Smooth muscle cell (in vitro differentiated cells): Measurements from ENCODE around the gene IFI6. TPM values are rescaled to one million over a fixed set of nuclear protein-coding genes. Genes with fewer than 3 reads are reported as not detected.

ENCODE experiments used
- DNase-seq: peaks from one replicate; lab custom pipeline; 2025; ENCODE audit not compliant: unreplicated experiment; lab: John Stamatoyannopoulos, UW
- H2AFZ ChIP-seq: fragments of 200-600 bp; sonication (generic); 2 replicates; pipeline ENCODE4 v1.6.0; 2016; ENCODE audit warnings: antibody characterized with exemption, low read depth, mild to moderate bottlenecking
- H3F3A ChIP-seq: fragments of 200-600 bp; sonication (generic); 2 replicates; pipeline ENCODE4 v1.6.0; 2017; ENCODE audit warnings: antibody characterized with exemption, low read depth
- H3K27ac ChIP-seq: fragments of 200-600 bp; sonication (generic); 2 replicates; pipeline ENCODE4 v1.5.1; 2016; ENCODE audit warnings: low read depth, mild to moderate bottlenecking
- H3K27me3 ChIP-seq: fragments of 200-600 bp; sonication (generic); 2 replicates; pipeline ENCODE4 v1.6.1; 2016; ENCODE audit warnings: low read depth, mild to moderate bottlenecking
- H3K36me3 ChIP-seq: fragments of 200-600 bp; sonication (generic); 2 replicates; pipeline ENCODE4 v1.5.1; 2016; ENCODE audit warnings: low read depth
- H3K4me1 ChIP-seq: fragments of 200-600 bp; sonication (generic); 2 replicates; pipeline ENCODE4 v1.5.1; 2016; ENCODE audit warnings: low read depth
- H3K4me2 ChIP-seq: fragments of 200-600 bp; sonication (generic); 2 replicates; pipeline ENCODE4 v1.6.0; 2016; ENCODE audit warnings: mild to moderate bottlenecking
- H3K4me3 ChIP-seq: fragments of 200-600 bp; sonication (generic); 2 replicates; pipeline ENCODE4 v1.5.1; 2016; ENCODE audit warnings: mild to moderate bottlenecking
- H3K79me2 ChIP-seq: fragments of 200-600 bp; sonication (generic); 2 replicates; pipeline ENCODE4 v1.6.0; 2016; ENCODE audit warnings: low read depth, mild to moderate bottlenecking
- H3K9ac ChIP-seq: fragments of 200-600 bp; sonication (generic); 2 replicates; pipeline ENCODE4 v1.6.0; 2016; ENCODE audit warnings: low read depth
- H3K9me3 ChIP-seq: fragments of 200-600 bp; sonication (generic); replicated peaks from 2 replicates; pipeline ENCODE4 v1.5.1; 2016; ENCODE audit warnings: low read depth
- H4K20me1 ChIP-seq: fragments of 200-600 bp; sonication (generic); 2 replicates; pipeline ENCODE4 v1.6.0; 2016; ENCODE audit warnings: low read depth
- WGBS: methylation state at CpG from one replicate; pipeline ENCODE4 v1.1.7; 2016; ENCODE audit warnings: low lambda C conversion rate; 5-methylcytosine and 5-hydroxymethylcytosine counted together
- polyA plus RNA-seq: library from polyadenylated mRNA; unstranded; fragments of >200 nt; fragmentation: Nextera tagmentation; extraction: Ambion mirVana; gene quantifications from 2 replicates; pipeline ENCODE4 v1.2.1, GENCODE V29; 2016
- total RNA-seq: library from RNA; depleted of rRNA; stranded (reverse); fragments of >200 nt; gene quantifications from 2 replicates; pipeline ENCODE4 v1.2.3, GENCODE V29; 2014
- TF ChIP-seq, protein P1 (sequence below): fragments of 200-600 bp; sonication (generic); IDR thresholded peaks from 2 replicates; pipeline ENCODE4 v1.5.1; 2017; ENCODE audit warnings: borderline replicate concordance, mild to moderate bottlenecking, antibody characterized with exemption; ENCODE audit not compliant: insufficient read depth, poor library complexity, severe bottlenecking

The IFI6 gene
- total and polyA plus RNA-seq, 2 experiments from 2014 or later: 26.7 to 43.7 TPM

DNA sequence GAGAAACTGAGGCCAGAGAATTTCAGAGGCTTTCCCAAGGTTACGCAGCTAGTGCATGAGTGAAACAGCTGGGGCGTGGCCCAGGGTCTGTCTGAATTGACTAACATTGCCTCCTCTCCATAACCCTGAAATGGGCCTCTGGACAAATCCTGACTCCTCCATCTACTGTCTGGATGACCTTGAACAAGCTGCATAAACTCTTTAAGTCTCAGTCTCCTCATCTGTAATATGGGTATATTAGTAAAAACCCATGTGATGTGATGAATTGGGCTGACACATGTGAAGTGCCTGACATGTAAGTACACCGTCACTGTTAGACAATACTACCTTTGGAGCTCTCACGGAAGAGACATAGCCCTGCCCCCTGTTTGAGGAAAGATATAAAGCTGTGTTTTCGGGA is 24.7 kb downstream of the IFI6 start:
- Histone ChIP-seq H3K27me3 (no peaks in the 10 kb centered on the region), H2AFZ (no peak overlapping the region), H3K9ac (no peak overlapping the region), H4K20me1 (no peaks in the 10 kb centered on the region), H3K4me2 (no peak overlapping the region), H3K27ac (no peak overlapping the region), H3K4me1 (peaks cover 8% of the 10 kb centered on the region), H3K36me3 (no peaks in the 10 kb centered on the region), H3K4me3 (no peak overlapping the region), H3K79me2 (no peaks in the 10 kb centered on the region), H3F3A (no peaks in the 10 kb centered on the region), H3K9me3 (no peaks in the 10 kb centered on the region)
- 97% methylated on average over 5 of the region's 5 CpGs for WGBS
- TF ChIP-seq, protein P1, sequence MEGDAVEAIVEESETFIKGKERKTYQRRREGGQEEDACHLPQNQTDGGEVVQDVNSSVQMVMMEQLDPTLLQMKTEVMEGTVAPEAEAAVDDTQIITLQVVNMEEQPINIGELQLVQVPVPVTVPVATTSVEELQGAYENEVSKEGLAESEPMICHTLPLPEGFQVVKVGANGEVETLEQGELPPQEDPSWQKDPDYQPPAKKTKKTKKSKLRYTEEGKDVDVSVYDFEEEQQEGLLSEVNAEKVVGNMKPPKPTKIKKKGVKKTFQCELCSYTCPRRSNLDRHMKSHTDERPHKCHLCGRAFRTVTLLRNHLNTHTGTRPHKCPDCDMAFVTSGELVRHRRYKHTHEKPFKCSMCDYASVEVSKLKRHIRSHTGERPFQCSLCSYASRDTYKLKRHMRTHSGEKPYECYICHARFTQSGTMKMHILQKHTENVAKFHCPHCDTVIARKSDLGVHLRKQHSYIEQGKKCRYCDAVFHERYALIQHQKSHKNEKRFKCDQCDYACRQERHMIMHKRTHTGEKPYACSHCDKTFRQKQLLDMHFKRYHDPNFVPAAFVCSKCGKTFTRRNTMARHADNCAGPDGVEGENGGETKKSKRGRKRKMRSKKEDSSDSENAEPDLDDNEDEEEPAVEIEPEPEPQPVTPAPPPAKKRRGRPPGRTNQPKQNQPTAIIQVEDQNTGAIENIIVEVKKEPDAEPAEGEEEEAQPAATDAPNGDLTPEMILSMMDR: no peak
- no peak for DNase-seq

DNA sequence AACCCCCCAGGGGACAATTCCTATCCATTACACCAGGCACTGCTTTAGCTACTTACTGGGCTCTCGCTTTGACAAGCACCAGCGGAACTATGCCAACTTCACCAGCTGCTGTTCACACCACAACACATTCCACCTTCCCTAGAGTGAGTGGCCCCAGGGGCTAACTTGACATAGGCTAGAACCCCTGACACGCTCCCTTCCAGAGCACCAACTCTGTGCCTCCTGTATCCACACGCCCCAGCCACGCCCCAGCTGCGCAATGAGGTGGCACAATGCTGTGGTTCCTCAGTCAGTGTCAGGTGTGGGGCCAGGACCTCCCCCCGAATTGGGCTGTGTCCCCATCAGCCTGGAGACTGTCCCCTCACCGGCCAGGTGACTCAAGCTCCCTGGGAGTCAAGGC is 25.3 kb downstream of the IFI6 start:
- Histone ChIP-seq H3K27me3 (no peaks in the 10 kb centered on the region), H3K9ac (no peak overlapping the region), H4K20me1 (no peaks in the 10 kb centered on the region), H3K4me2 (no peak overlapping the region), H3K4me3 (no peak overlapping the region), H3K9me3 (no peaks in the 10 kb centered on the region), H3K36me3 (no peaks in the 10 kb centered on the region), H3K4me1 (peaks cover 8% of the 10 kb centered on the region), H3K27ac (no peak overlapping the region), H3F3A (no peaks in the 10 kb centered on the region), H2AFZ (no peak overlapping the region), H3K79me2 (no peaks in the 10 kb centered on the region)
- TF ChIP-seq, protein P1: no peak
- DNase-seq: no peak
- WGBS: 96% methylated on average over 8 of the region's 8 CpGs

DNA sequence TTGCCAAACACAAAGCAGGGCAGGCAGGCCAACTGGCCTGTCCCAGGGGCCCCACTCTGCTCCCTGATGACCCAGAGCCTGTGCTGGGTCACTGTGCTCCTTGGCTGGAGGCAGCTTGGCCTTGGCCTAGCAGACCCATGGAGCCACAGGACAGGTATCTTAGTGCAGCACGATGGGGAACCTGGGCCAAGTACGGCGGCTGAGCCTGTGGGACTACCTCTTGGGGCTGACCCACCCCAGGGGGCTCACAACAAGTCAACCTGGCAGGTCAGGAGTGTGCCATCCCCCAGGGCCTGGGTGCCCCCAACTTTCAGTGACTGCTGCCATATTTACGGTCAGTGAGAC is 26.9 kb downstream of the IFI6 start:
- Histone ChIP-seq H3K36me3 (no peaks in the 10 kb centered on the region), H3F3A (no peaks in the 10 kb centered on the region), H4K20me1 (no peaks in the 10 kb centered on the region), H3K4me2 (no peak overlapping the region), H2AFZ (no peak overlapping the region), H3K27ac (no peak overlapping the region), H3K27me3 (no peaks in the 10 kb centered on the region), H3K9ac (no peak overlapping the region), H3K4me1 (peaks cover 1% of the 10 kb centered on the region), H3K9me3 (no peaks in the 10 kb centered on the region), H3K4me3 (no peak overlapping the region), H3K79me2 (no peaks in the 10 kb centered on the region)
- 95% methylated on average over 4 of the region's 4 CpGs for WGBS
- no peak for DNase-seq
- TF ChIP-seq, protein P1: no peak

DNA sequence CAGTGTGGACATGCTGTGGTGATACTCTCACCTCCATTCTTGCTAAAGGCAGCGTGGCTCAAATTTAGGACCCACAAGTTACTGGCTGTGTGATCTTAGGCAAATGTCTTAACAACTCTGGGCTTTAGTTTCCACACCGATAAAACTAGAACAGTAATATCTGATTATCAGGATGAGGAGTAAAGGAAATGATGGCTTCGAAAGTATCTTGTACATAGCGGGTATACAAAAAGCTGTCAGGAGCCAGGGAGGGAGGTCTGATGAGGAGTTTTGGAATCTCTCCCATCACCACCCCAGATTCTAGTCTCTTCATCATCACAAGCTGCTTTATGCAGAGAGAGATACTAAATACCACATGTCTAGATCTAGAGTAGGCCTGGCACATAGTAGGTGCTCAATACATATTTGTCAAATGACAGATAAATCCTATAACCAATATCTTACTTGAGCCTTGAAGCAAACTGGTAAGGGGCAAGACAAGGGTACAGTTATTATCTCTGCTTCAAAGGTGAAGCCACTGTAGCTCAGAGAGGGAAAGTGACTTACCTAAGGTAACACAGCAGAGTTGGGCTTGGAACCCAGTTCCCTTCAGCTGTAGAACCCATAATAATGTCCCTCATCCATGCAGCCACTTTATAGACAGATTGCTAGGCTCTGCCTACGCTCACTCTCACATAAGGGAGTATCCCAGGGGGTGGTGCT is 27.5 kb downstream of the IFI6 start:
- H4K20me1 ChIP-seq: no peaks in the 10 kb centered on the region
- no peak overlapping the region for H3K27ac ChIP-seq
- 91% methylated on average over 5 of the region's 5 CpGs for WGBS
- H3K9me3 ChIP-seq: no peaks in the 10 kb centered on the region
- no peaks in the 10 kb centered on the region for H3K36me3 ChIP-seq
- TF ChIP-seq, protein P1: no peak
- H3K4me2 ChIP-seq: no peak overlapping the region
- H3K4me3 ChIP-seq: no peak overlapping the region
- no peaks in the 10 kb centered on the region for H3K79me2 ChIP-seq
- H3K9ac ChIP-seq: no peak overlapping the region
- no peak overlapping the region for H2AFZ ChIP-seq
- no peaks in the 10 kb centered on the region for H3F3A ChIP-seq
- H3K4me1 ChIP-seq: no peaks in the 10 kb centered on the region
- no peak for DNase-seq
- no peaks in the 10 kb centered on the region for H3K27me3 ChIP-seq
